Ishikawa (cell line): Measurements from ENCODE around the gene FOXC2.

Source experiments
- CREB1 ChIP-seq: IDR thresholded peaks from 2 replicates; pipeline ENCODE4 v1.6.1; 2012; ENCODE audit warnings: low read depth
- EGR1 ChIP-seq: IDR thresholded peaks from 2 replicates; pipeline ENCODE4 v1.6.1; 2012
- EP300 ChIP-seq: IDR thresholded peaks from 2 replicates; pipeline ENCODE4 v1.6.1; 2012; ENCODE audit warnings: borderline replicate concordance
- FOXM1 ChIP-seq: IDR thresholded peaks from 2 replicates; pipeline ENCODE4 v1.6.1; 2012; ENCODE audit warnings: low read depth, borderline replicate concordance
- MAX ChIP-seq: IDR thresholded peaks from 2 replicates; pipeline ENCODE4 v1.6.1; 2012
- NFIC ChIP-seq: IDR thresholded peaks from 2 replicates; pipeline ENCODE4 v1.6.1; 2012
- RAD21 ChIP-seq: IDR thresholded peaks from 2 replicates; pipeline ENCODE4 v1.6.1; 2012; ENCODE audit warnings: low read depth
- REST ChIP-seq: IDR thresholded peaks from 2 replicates; pipeline ENCODE4 v1.6.1; 2012; ENCODE audit warnings: low read depth, mild to moderate bottlenecking
- TAF1 ChIP-seq: IDR thresholded peaks from 2 replicates; pipeline ENCODE4 v1.6.1; 2012; ENCODE audit warnings: low read depth, mild to moderate bottlenecking
- TCF12 ChIP-seq: IDR thresholded peaks from 2 replicates; pipeline ENCODE4 v1.6.1; 2012; ENCODE audit warnings: low read depth
- TEAD4 ChIP-seq: IDR thresholded peaks from 2 replicates; pipeline ENCODE4 v1.6.1; 2012
- USF1 ChIP-seq: IDR thresholded peaks from 2 replicates; pipeline ENCODE4 v1.6.1; 2012
- YY1 ChIP-seq: IDR thresholded peaks from 2 replicates; pipeline ENCODE4 v1.6.1; 2012; ENCODE audit warnings: low read depth

Gene FOXC2

GRCh38 chr16:86531641-86532525 lies 34.7 kb upstream of the FOXC2 start:
- TF ChIP-seq YY1 (no peak), RAD21 (no peak), REST (no peak)

- TF ChIP-seq TAF1: no peak
- TF ChIP-seq EP300: no peak
- TF ChIP-seq REST: no peak
Observed at GRCh38 chr16:86532526-86532815, 34.2 kb upstream of the FOXC2 start.

GRCh38 chr16:86533076-86533475 lies 33.6 kb upstream of the FOXC2 start:
- TF ChIP-seq TEAD4 (no peak), REST (no peak), MAX (no peak), YY1 (no peak), USF1 (no peak), NFIC (no peak), TAF1 (no peak), RAD21 (no peak), CREB1 (no peak), EGR1 (no peak), TCF12 (no peak)

- TF ChIP-seq EP300: no peak
- TF ChIP-seq FOXM1: no peak
- no peak for TF ChIP-seq NFIC
Observed at GRCh38 chr16:86533767-86534351, 32.8 kb upstream of the FOXC2 start.

GRCh38 chr16:86534779-86535615 lies 31.6 kb upstream of the FOXC2 start:
- TF ChIP-seq TCF12 (no peak), YY1 (no peak), REST (no peak), CREB1 (no peak)
